ENCODE measurements around the gene TMEM53.

Gene TMEM53

GRCh38 chr1:44632598-44632997 lies 41.7 kb downstream of the TMEM53 start:
- Histone ChIP-seq H3K4me1 (ENCODE audit: control insufficient read depth, insufficient read depth, low read length) (peaks cover 28% of the 10 kb centered on the region), H3K27me3 (replicated peaks; ENCODE audit: control insufficient read depth, insufficient read depth, low read length) (no peaks in the 10 kb centered on the region), H3K36me3 (ENCODE audit: control insufficient read depth, insufficient read depth, low read length, severe bottlenecking) (peaks cover 24% of the 10 kb centered on the region), H3K9me3 (ENCODE audit: control insufficient read depth, low read length) (no peaks in the 10 kb centered on the region), H3K4me3 (ENCODE audit: low read length) (peak overlapping the region; percentile 83), H3K9ac (ENCODE audit: low read length) (peak overlapping the region; percentile 90)
- no peak for DNase-seq (ENCODE audit: low read depth)

- peak; percentile 91 for DNase-seq (ENCODE audit: low read depth)
- Histone ChIP-seq H3K27me3 (replicated peaks; ENCODE audit: control insufficient read depth, insufficient read depth, low read length) (no peaks in the 10 kb centered on the region), H3K9me3 (ENCODE audit: control insufficient read depth, low read length) (no peaks in the 10 kb centered on the region), H3K9ac (ENCODE audit: low read length) (peak overlapping the region; percentile 90), H3K36me3 (ENCODE audit: control insufficient read depth, insufficient read depth, low read length, severe bottlenecking) (peaks cover 17% of the 10 kb centered on the region), H3K4me3 (ENCODE audit: low read length) (peak overlapping the region; percentile 83), H3K4me1 (ENCODE audit: control insufficient read depth, insufficient read depth, low read length) (peaks cover 28% of the 10 kb centered on the region)
These were observed 42.4 kb downstream of the TMEM53 start for GRCh38 chr1:44631647-44632539.

- Histone ChIP-seq H3K9ac (ENCODE audit: low read length) (peak overlapping the region; percentile 90), H3K36me3 (ENCODE audit: control insufficient read depth, insufficient read depth, low read length, severe bottlenecking) (peaks cover 13% of the 10 kb centered on the region), H3K9me3 (ENCODE audit: control insufficient read depth, low read length) (no peaks in the 10 kb centered on the region), H3K27me3 (replicated peaks; ENCODE audit: control insufficient read depth, insufficient read depth, low read length) (no peaks in the 10 kb centered on the region), H3K4me3 (ENCODE audit: low read length) (peak overlapping the region; percentile 83), H3K4me1 (ENCODE audit: control insufficient read depth, insufficient read depth, low read length) (peaks cover 26% of the 10 kb centered on the region)
- no peak for DNase-seq (ENCODE audit: low read depth)
These were observed 43.0 kb downstream of the TMEM53 start for GRCh38 chr1:44631333-44631646.

GRCh38 chr1:44630116-44630515 lies 44.2 kb downstream of the TMEM53 start:
- Histone ChIP-seq H3K9me3 (ENCODE audit: control insufficient read depth, low read length) (no peaks in the 10 kb centered on the region), H3K9ac (ENCODE audit: low read length) (no peak overlapping the region), H3K27me3 (replicated peaks; ENCODE audit: control insufficient read depth, insufficient read depth, low read length) (no peaks in the 10 kb centered on the region), H3K4me1 (ENCODE audit: control insufficient read depth, insufficient read depth, low read length) (peaks cover 21% of the 10 kb centered on the region), H3K4me3 (ENCODE audit: low read length) (no peak overlapping the region), H3K36me3 (ENCODE audit: control insufficient read depth, insufficient read depth, low read length, severe bottlenecking) (peaks cover 1% of the 10 kb centered on the region)
- DNase-seq (ENCODE audit: low read depth), result peak; percentile 30

- H3K36me3 ChIP-seq (ENCODE audit: control insufficient read depth, insufficient read depth, low read length, severe bottlenecking), result no peaks in the 10 kb centered on the region
- H3K9me3 ChIP-seq (ENCODE audit: control insufficient read depth, low read length), result no peaks in the 10 kb centered on the region
- no peaks in the 10 kb centered on the region for H3K27me3 ChIP-seq (replicated peaks; ENCODE audit: control insufficient read depth, insufficient read depth, low read length)
- no peak overlapping the region for H3K9ac ChIP-seq (ENCODE audit: low read length)
- H3K4me3 ChIP-seq (ENCODE audit: low read length), result no peak overlapping the region
- peaks cover 21% of the 10 kb centered on the region for H3K4me1 ChIP-seq (ENCODE audit: control insufficient read depth, insufficient read depth, low read length)
- peak; percentile 69 for DNase-seq (ENCODE audit: low read depth)
These were observed 45.1 kb downstream of the TMEM53 start for GRCh38 chr1:44628962-44629756.

- no peaks in the 10 kb centered on the region for H3K27me3 ChIP-seq (replicated peaks; ENCODE audit: control insufficient read depth, insufficient read depth, low read length)
- H3K36me3 ChIP-seq (ENCODE audit: control insufficient read depth, insufficient read depth, low read length, severe bottlenecking), result no peaks in the 10 kb centered on the region
- H3K4me1 ChIP-seq (ENCODE audit: control insufficient read depth, insufficient read depth, low read length), result peaks cover 8% of the 10 kb centered on the region
- H3K9ac ChIP-seq (ENCODE audit: low read length), result no peak overlapping the region
- H3K4me3 ChIP-seq (ENCODE audit: low read length), result no peak overlapping the region
- DNase-seq (ENCODE audit: low read depth), result no peak
- no peaks in the 10 kb centered on the region for H3K9me3 ChIP-seq (ENCODE audit: control insufficient read depth, low read length)
These were observed 48.9 kb downstream of the TMEM53 start for GRCh38 chr1:44625348-44625747.

- Histone ChIP-seq H3K9me3 (ENCODE audit: control insufficient read depth, low read length) (no peaks in the 10 kb centered on the region), H3K36me3 (ENCODE audit: control insufficient read depth, insufficient read depth, low read length, severe bottlenecking) (no peaks in the 10 kb centered on the region), H3K9ac (ENCODE audit: low read length) (no peak overlapping the region), H3K27me3 (replicated peaks; ENCODE audit: control insufficient read depth, insufficient read depth, low read length) (no peaks in the 10 kb centered on the region), H3K4me3 (ENCODE audit: low read length) (no peak overlapping the region), H3K4me1 (ENCODE audit: control insufficient read depth, insufficient read depth, low read length) (peaks cover 8% of the 10 kb centered on the region)
- DNase-seq (ENCODE audit: low read depth), result no peak
These were observed 49.9 kb downstream of the TMEM53 start for GRCh38 chr1:44624268-44624901.

GRCh38 chr1:44621841-44622286 lies 52.4 kb downstream of the TMEM53 start:
- no peak overlapping the region for H3K4me3 ChIP-seq (ENCODE audit: low read length)
- H3K27me3 ChIP-seq (replicated peaks; ENCODE audit: control insufficient read depth, insufficient read depth, low read length), result no peaks in the 10 kb centered on the region
- no peaks in the 10 kb centered on the region for H3K9me3 ChIP-seq (ENCODE audit: control insufficient read depth, low read length)
- H3K36me3 ChIP-seq (ENCODE audit: control insufficient read depth, insufficient read depth, low read length, severe bottlenecking), result no peaks in the 10 kb centered on the region
- no peaks in the 10 kb centered on the region for H3K4me1 ChIP-seq (ENCODE audit: control insufficient read depth, insufficient read depth, low read length)
- no peak overlapping the region for H3K9ac ChIP-seq (ENCODE audit: low read length)
- peak; percentile 27 for DNase-seq (ENCODE audit: low read depth)

- no peak overlapping the region for H3K9ac ChIP-seq (ENCODE audit: low read length)
- peaks cover 7% of the 10 kb centered on the region for H3K27me3 ChIP-seq (replicated peaks; ENCODE audit: control insufficient read depth, insufficient read depth, low read length)
- no peak overlapping the region for H3K4me3 ChIP-seq (ENCODE audit: low read length)
- H3K9me3 ChIP-seq (ENCODE audit: control insufficient read depth, low read length), result no peaks in the 10 kb centered on the region
- peak; percentile 10 for DNase-seq (ENCODE audit: low read depth)
- H3K4me1 ChIP-seq (ENCODE audit: control insufficient read depth, insufficient read depth, low read length), result no peaks in the 10 kb centered on the region
- no peaks in the 10 kb centered on the region for H3K36me3 ChIP-seq (ENCODE audit: control insufficient read depth, insufficient read depth, low read length, severe bottlenecking)
These were observed 54.2 kb downstream of the TMEM53 start for GRCh38 chr1:44620072-44620471.

- no peak overlapping the region for H3K9ac ChIP-seq (ENCODE audit: low read length)
- peaks cover 7% of the 10 kb centered on the region for H3K27me3 ChIP-seq (replicated peaks; ENCODE audit: control insufficient read depth, insufficient read depth, low read length)
- H3K9me3 ChIP-seq (ENCODE audit: control insufficient read depth, low read length), result no peaks in the 10 kb centered on the region
- peak; percentile 87 for DNase-seq (ENCODE audit: low read depth)
- H3K36me3 ChIP-seq (ENCODE audit: control insufficient read depth, insufficient read depth, low read length, severe bottlenecking), result no peaks in the 10 kb centered on the region
- H3K4me1 ChIP-seq (ENCODE audit: control insufficient read depth, insufficient read depth, low read length), result no peaks in the 10 kb centered on the region
- H3K4me3 ChIP-seq (ENCODE audit: low read length), result no peak overlapping the region
These were observed 54.9 kb downstream of the TMEM53 start for GRCh38 chr1:44619261-44619900.

GRCh38 chr1:44617703-44618029 lies 56.6 kb downstream of the TMEM53 start:
- no peaks in the 10 kb centered on the region for H3K36me3 ChIP-seq (ENCODE audit: control insufficient read depth, insufficient read depth, low read length, severe bottlenecking)
- H3K9ac ChIP-seq (ENCODE audit: low read length), result no peak overlapping the region
- peak overlapping the region; percentile 70 for H3K4me3 ChIP-seq (ENCODE audit: low read length)
- no peaks in the 10 kb centered on the region for H3K4me1 ChIP-seq (ENCODE audit: control insufficient read depth, insufficient read depth, low read length)
- no peak for DNase-seq (ENCODE audit: low read depth)
- H3K27me3 ChIP-seq (replicated peaks; ENCODE audit: control insufficient read depth, insufficient read depth, low read length), result peaks cover 7% of the 10 kb centered on the region
- H3K9me3 ChIP-seq (ENCODE audit: control insufficient read depth, low read length), result no peaks in the 10 kb centered on the region
